ENCODE measurements around the gene PFDN1.
"Not testable (repeated sequence)": the region's sequence is repeated elsewhere in the genome, so short reads cannot be mapped to it uniquely, and the experiment has no call there.

Gene PFDN1

GRCh38 chr5:140213370-140213983, 89.4 kb downstream of the PFDN1 start:
- DNase-seq (ENCODE audit: low read depth): no peak

DNA sequence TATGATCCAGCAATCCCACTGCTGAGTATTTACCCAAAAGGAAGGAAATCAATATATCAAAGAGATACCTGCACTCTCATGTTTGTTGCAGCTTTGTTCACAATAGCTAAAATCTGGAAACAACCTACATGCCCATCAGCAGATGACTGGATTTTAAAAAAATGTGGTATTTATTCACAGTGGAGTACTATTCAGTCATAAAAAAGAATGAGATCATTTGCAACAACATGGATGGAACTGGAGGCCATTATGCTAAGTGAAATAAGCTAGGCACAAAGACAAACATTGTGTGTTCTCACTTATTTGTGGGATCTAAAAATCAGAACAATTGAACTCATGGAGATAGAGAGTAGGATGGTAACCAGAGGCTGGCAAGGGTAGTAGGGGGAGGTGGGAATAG, 94.8 kb downstream of the PFDN1 start:
- no peak for DNase-seq (ENCODE audit: low read depth)

DNA sequence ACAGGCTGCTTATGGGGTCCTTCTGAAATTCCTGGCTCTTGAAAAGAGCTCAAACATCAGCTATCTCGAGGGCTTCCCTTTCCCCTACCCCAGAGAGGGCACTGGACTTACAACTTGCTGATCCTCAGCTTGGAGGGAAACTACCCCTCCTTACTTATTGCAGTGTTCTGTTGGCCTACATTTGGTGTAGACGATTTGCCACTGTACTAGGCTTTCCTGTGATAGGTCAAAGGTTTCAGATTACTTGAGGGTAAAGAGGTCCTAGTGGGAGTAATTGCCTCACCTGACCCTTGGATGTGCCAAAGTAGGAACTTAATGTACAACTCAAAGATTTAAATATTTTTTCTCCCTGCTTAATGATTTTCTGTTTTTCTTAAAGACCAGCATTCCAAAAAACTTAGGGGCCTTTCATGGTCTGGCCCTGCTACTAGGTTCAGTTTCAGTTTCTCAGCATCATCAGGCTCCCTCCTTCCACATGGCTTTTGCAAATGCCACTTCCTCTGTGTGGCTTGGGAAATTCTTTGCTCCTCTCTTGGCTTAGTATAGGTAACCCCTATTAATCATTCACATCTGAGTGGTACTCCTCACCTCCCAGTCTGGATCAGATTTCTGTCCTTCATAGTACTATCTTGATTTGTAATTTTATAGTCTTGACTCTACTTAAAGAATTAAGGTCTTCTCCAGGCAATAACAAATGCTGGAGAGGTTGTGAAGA, 95.5 kb downstream of the PFDN1 start:
- DNase-seq (ENCODE audit: low read depth): no peak

GRCh38 chr5:140205952-140206351, 96.9 kb downstream of the PFDN1 start:
- DNase-seq (ENCODE audit: low read depth): no peak

DNA sequence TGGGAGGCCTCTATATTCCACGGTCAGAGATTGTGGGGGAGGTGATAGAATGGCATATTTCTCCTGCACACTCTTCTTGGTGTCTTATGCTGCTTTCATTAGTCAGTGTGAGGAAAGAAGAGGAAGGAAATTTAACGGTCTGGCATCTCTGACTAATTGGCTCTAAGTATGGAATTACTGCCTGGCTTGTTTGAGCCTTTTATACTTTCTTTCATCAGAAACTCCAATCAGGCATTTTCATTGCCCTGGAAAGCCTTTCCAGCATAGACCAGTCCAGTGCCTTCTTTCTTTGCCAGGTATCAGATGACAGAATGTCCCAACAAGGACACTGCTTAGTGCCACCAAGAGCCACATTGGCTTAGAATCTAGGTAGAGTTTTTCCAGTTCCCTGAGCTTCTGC, 97.7 kb downstream of the PFDN1 start:
- no peak for DNase-seq (ENCODE audit: low read depth)

DNA sequence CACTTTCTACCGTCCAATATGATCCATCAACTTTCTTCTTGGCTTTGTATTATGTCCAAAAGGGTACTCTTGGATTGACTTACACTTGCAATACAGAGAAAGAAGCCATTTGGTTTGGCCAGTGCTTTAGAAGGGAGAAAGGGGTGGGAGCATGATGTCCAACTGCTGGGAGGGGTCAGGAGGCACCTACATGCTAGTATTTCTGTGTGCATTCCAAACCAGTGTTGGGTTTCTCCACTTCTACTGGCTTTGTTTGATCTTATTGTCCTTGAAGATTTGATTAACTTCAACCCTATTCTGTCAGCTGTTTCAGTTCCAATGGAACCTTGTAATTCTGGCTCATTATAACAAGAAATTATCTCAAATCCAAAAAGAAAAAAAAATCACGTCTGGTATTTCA, 100.3 kb downstream of the PFDN1 start:
- DNase-seq (ENCODE audit: low read depth): no peak

- no peak for DNase-seq (ENCODE audit: low read depth)
Observed at GRCh38 chr5:140202078-140202477, 100.8 kb downstream of the PFDN1 start.

DNA sequence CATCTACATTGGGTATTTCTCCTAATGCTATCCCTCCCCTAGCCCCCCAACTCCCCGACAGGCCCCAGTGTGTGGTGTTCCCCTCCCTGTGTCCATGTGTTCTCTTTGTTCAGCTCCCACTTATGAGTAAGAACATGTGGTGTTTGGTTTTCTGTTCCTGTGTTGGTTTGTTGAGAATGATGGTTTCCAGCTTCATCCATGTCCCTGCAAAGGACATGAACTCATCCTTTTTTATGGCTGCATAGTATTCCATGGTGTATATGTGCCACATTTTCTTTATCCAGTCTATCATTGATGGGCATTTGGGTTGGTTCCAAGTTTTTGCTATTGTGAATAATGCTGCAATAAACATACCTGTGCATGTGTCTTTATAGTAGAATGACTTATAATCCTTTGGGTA, 104.0 kb downstream of the PFDN1 start:
- DNase-seq (ENCODE audit: low read depth): not testable (repeated sequence)

GRCh38 chr5:140197023-140197422, 105.9 kb downstream of the PFDN1 start:
- DNase-seq (ENCODE audit: low read depth): no peak

GRCh38 chr5:140196115-140196814, 106.6 kb downstream of the PFDN1 start:
- no peak for DNase-seq (ENCODE audit: low read depth)
